HFFc6 (cell line): ENCODE results near the gene EFCAB6. TPM values are rescaled to one million over a fixed set of nuclear protein-coding genes. Genes with fewer than 3 reads are reported as not detected.

Source experiments
- DNase-seq: peaks from one replicate; pipeline ENCODE4 v3.0.0-alpha.2; 2018
- H3K27ac Mint-ChIP-seq: 2 replicates; pipeline ENCODE4 v1.8.0; 2020; ENCODE audit warnings: mild to moderate bottlenecking, mixed read lengths
- H3K27me3 Mint-ChIP-seq: 2 replicates; pipeline ENCODE4 v1.8.0; 2021; ENCODE audit warnings: mild to moderate bottlenecking, moderate library complexity, mixed read lengths; ENCODE audit not compliant: insufficient read depth
- H3K36me3 Mint-ChIP-seq: 2 replicates; pipeline ENCODE4 v1.8.0; 2021; ENCODE audit warnings: low read depth, mixed read lengths
- H3K4me1 Mint-ChIP-seq: 2 replicates; pipeline ENCODE4 v1.8.0; 2020; ENCODE audit warnings: low read depth, mixed read lengths
- H3K4me3 Mint-ChIP-seq: 2 replicates; pipeline ENCODE4 v1.8.0; 2020; ENCODE audit warnings: mild to moderate bottlenecking, moderate library complexity, mixed read lengths
- H3K9me3 Mint-ChIP-seq: 2 replicates; pipeline ENCODE4 v1.8.0; 2020; ENCODE audit warnings: mild to moderate bottlenecking, mixed read lengths
- total RNA-seq, 6 experiments: library from RNA; stranded (reverse); fragmentation: NEBNext Ultra II Directional; extraction: Animal tissue kit (Norgen Biotek cat#: 25700); gene quantifications; 2 replicates in 1 of 6; 3 replicates in 5 of 6; pipeline ENCODE4 v1.2.3, GENCODE V29; 2021
- TF ChIP-seq, protein P1 (sequence below): fragments of 200-600 bp; sonication (generic); IDR thresholded peaks from 2 replicates; pipeline ENCODE4 v1.5.0; 2021; ENCODE audit warnings: antibody characterized with exemption, mild to moderate bottlenecking

Gene EFCAB6
- total RNA-seq, 6 experiments from 2014 or later, result 0.33 to 0.95 (median 0.64) TPM

DNA sequence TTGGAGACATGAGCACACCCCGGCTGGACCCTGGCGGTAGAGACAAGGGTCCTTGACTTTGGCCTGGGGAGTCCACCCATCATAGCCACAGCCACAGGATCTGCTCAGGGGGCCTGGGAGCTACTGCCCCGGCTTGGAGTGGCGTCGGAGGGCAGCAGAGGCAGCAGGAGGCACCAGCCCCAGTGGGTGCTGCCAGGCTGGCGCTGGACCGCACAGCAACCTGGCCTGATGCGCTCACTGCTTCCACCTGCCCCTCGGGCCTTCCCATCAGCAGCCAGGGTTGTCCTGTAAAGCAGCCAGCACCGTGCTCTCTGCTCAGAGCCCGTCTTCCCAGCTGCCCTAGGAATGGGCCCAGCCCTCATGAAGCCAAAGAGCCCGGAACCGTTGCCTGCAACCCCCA is 28.3 kb upstream of the EFCAB6 start:
- H3K4me1 Mint-ChIP-seq, result no peaks in the 10 kb centered on the region
- no peaks in the 10 kb centered on the region for H3K36me3 Mint-ChIP-seq
- TF ChIP-seq, protein P1, sequence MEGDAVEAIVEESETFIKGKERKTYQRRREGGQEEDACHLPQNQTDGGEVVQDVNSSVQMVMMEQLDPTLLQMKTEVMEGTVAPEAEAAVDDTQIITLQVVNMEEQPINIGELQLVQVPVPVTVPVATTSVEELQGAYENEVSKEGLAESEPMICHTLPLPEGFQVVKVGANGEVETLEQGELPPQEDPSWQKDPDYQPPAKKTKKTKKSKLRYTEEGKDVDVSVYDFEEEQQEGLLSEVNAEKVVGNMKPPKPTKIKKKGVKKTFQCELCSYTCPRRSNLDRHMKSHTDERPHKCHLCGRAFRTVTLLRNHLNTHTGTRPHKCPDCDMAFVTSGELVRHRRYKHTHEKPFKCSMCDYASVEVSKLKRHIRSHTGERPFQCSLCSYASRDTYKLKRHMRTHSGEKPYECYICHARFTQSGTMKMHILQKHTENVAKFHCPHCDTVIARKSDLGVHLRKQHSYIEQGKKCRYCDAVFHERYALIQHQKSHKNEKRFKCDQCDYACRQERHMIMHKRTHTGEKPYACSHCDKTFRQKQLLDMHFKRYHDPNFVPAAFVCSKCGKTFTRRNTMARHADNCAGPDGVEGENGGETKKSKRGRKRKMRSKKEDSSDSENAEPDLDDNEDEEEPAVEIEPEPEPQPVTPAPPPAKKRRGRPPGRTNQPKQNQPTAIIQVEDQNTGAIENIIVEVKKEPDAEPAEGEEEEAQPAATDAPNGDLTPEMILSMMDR, result no peak
- H3K9me3 Mint-ChIP-seq, result no peaks in the 10 kb centered on the region
- no peak overlapping the region for H3K4me3 Mint-ChIP-seq
- peaks cover 51% of the 10 kb centered on the region for H3K27me3 Mint-ChIP-seq
- H3K27ac Mint-ChIP-seq, result no peak overlapping the region
- no peak for DNase-seq

DNA sequence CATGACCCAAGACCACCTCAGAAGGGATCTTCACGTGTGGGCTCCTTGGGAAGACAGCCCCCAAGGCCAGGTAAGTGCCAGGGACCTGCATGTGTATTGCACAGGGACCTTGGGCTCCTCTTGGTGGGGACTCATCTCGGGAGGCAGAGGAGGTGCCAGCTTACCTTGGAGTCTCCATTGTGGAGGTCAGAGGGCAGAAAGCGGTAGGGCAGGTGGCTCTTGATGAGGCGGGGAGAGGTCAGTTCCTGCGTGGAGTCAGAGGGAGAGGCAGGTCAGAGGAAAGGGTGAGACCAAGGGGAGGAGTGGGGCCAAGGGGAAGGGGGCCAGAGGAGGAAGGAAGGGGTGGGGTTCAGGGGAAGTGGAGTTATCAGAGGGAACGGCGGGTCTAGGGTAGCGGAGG is 27.7 kb upstream of the EFCAB6 start:
- no peaks in the 10 kb centered on the region for H3K36me3 Mint-ChIP-seq

DNA sequence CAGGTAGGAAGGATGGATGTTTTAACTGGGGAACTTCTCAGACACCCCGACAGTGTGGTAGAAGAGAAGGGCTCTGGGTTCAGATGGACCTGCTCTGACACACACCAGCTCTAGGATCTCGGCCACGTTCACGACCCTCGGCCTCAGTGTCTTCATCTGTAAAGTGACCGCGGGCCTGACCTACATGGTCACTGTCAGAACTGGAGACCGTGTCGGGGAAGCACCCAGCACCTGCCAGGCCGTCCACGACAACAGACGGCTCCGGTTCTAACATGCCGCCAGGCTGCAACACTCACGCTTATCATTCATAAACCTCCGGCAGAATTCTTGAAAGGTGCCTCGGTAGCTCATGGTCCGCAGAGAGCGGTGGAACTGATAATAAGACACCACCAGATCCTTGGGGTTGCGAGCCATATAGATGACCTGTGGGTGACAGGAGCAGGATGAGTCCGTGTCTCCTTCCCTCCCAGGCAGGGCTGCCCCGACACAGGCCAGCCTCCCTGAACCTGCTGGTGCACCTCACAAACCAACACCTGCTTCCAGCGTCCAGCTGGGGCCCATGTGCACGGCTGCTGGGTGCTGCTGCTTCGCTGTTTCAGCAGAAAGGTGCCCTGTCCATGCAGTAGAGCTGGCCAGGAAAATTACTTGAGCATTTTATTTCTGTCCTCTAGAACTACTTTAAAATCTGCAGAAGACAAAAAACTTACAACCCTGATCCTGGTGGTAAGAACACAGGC is 26.6 kb upstream of the EFCAB6 start:
- TF ChIP-seq, protein P1, result no peak

More for the DNA sequence above, 27.7 kb upstream of the EFCAB6 start:
- Mint-ChIP-seq H3K27ac (no peak overlapping the region), H3K4me1 (no peaks in the 10 kb centered on the region), H3K9me3 (no peaks in the 10 kb centered on the region), H3K27me3 (peaks cover 51% of the 10 kb centered on the region), H3K4me3 (no peak overlapping the region)
- no peak for DNase-seq
- TF ChIP-seq, protein P1, result no peak

DNA sequence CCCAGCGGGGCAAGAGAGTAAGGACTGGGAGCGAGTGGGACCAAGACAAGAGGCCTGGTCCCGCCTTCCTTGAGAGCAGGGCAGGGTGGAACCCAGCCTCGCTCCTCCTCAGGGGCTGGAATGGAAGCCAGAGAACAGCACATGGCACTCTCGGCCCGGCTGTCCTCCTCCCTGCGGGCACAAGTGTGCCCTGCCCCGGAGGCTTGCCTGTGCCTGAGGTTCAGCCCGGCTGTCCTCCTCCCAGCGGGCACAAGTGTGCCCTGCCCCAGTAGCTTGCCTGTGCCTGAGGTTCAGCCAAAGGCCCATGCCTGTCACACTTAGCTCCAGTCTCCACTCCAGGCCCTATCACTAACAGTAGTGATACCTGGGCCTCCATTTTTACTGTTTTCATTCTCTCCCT is 26.1 kb upstream of the EFCAB6 start:
- Mint-ChIP-seq H3K27ac (no peak overlapping the region), H3K36me3 (no peaks in the 10 kb centered on the region)
- TF ChIP-seq, protein P1, result no peak

More for the DNA sequence above, 26.6 kb upstream of the EFCAB6 start:
- Mint-ChIP-seq H3K9me3 (no peaks in the 10 kb centered on the region), H3K27me3 (peaks cover 47% of the 10 kb centered on the region), H3K4me1 (no peaks in the 10 kb centered on the region), H3K27ac (no peak overlapping the region), H3K4me3 (no peak overlapping the region), H3K36me3 (no peaks in the 10 kb centered on the region)
- DNase-seq, result no peak

DNA sequence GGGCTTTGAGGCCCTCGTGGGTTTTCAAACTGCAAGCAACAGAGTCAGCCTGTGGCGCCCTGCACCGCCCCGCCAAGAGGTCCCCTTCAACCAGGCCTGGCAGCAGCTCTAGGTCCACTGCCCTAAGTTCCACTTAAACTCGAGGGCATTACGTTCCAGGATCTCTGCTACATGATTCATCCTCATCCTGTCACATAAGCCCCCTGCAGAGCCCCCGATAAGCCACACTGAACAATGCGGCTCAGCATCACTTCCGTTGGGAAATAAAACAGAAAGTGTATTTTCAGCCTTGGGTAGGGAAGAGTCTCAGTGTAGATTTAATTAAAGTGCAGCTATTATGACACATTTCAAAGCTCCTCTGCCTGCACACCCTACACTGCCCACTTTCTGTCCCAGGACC is 25.6 kb upstream of the EFCAB6 start:
- Mint-ChIP-seq H3K27ac (no peak overlapping the region), H3K9me3 (no peaks in the 10 kb centered on the region), H3K36me3 (no peaks in the 10 kb centered on the region)

More for the DNA sequence above, 26.1 kb upstream of the EFCAB6 start:
- H3K27me3 Mint-ChIP-seq, result peaks cover 41% of the 10 kb centered on the region
- H3K4me1 Mint-ChIP-seq, result no peaks in the 10 kb centered on the region
- no peaks in the 10 kb centered on the region for H3K9me3 Mint-ChIP-seq
- no peak for DNase-seq
- H3K4me3 Mint-ChIP-seq, result no peak overlapping the region

More for the DNA sequence above, 25.6 kb upstream of the EFCAB6 start:
- no peak for DNase-seq
- Mint-ChIP-seq H3K4me3 (no peak overlapping the region), H3K27me3 (peaks cover 39% of the 10 kb centered on the region), H3K4me1 (no peaks in the 10 kb centered on the region)
- TF ChIP-seq, protein P1, result no peak
